ENCODE results near the gene EPSTI1.
"Not testable (repeated sequence)": the region's sequence is repeated elsewhere in the genome, so short reads cannot be mapped to it uniquely, and the experiment has no call there.

Gene EPSTI1

GRCh38 chr13:43003729-43004128, 11.7 kb upstream of the EPSTI1 start:
- no peak for DNase-seq

- no peak for DNase-seq
Measured at GRCh38 chr13:43003010-43003409, 11.0 kb upstream of the EPSTI1 start.

GRCh38 chr13:43002021-43002420, 10.0 kb upstream of the EPSTI1 start:
- DNase-seq = no peak

GRCh38 chr13:43000676-43001075, 8.6 kb upstream of the EPSTI1 start:
- DNase-seq = no peak

GRCh38 chr13:42999491-42999890, 7.5 kb upstream of the EPSTI1 start:
- no peak for DNase-seq

GRCh38 chr13:42997381-42997780, 5.3 kb upstream of the EPSTI1 start:
- DNase-seq = no peak

- DNase-seq = no peak
Measured at GRCh38 chr13:42996584-42996983, 4.5 kb upstream of the EPSTI1 start.

GRCh38 chr13:42994878-42995277, 2.8 kb upstream of the EPSTI1 start:
- no peak for DNase-seq

- DNase-seq = no peak
Measured at GRCh38 chr13:42992764-42993122, 702 bp upstream of the EPSTI1 start.

- not testable (repeated sequence) for DNase-seq
Measured at GRCh38 chr13:42991233-42991897, 676 bp downstream of the EPSTI1 start.

GRCh38 chr13:42990291-42991232, 1.5 kb downstream of the EPSTI1 start:
- no peak for DNase-seq

GRCh38 chr13:42986176-42986574, 5.9 kb downstream of the EPSTI1 start:
- DNase-seq = no peak

GRCh38 chr13:42985312-42986175, 6.5 kb downstream of the EPSTI1 start:
- DNase-seq = no peak

GRCh38 chr13:42984691-42985090, 7.3 kb downstream of the EPSTI1 start:
- no peak for DNase-seq

- DNase-seq = no peak
Measured at GRCh38 chr13:42984026-42984425, 8.0 kb downstream of the EPSTI1 start.

- DNase-seq = no peak
Measured at GRCh38 chr13:42981853-42982252, 10.2 kb downstream of the EPSTI1 start.

GRCh38 chr13:42981317-42981716, 10.7 kb downstream of the EPSTI1 start:
- DNase-seq = no peak

GRCh38 chr13:42977219-42977659, 14.8 kb downstream of the EPSTI1 start:
- DNase-seq = no peak

GRCh38 chr13:42976066-42976465, 16.0 kb downstream of the EPSTI1 start:
- DNase-seq = no peak

- DNase-seq = no peak
Measured at GRCh38 chr13:42973581-42973980, 18.5 kb downstream of the EPSTI1 start.

GRCh38 chr13:42971691-42972347, 20.2 kb downstream of the EPSTI1 start:
- no peak for DNase-seq

GRCh38 chr13:42970824-42971690, 21.0 kb downstream of the EPSTI1 start:
- no peak for DNase-seq

Data from NCI-H1436 treated with DMSO at 0.1 percent for 48 hours (cell line).